ENCODE measurements around the gene SPAG6.
"Not testable (repeated sequence)": the region's sequence is repeated elsewhere in the genome, so short reads cannot be mapped to it uniquely, and the experiment has no call there.

SPAG6 gene

DNA sequence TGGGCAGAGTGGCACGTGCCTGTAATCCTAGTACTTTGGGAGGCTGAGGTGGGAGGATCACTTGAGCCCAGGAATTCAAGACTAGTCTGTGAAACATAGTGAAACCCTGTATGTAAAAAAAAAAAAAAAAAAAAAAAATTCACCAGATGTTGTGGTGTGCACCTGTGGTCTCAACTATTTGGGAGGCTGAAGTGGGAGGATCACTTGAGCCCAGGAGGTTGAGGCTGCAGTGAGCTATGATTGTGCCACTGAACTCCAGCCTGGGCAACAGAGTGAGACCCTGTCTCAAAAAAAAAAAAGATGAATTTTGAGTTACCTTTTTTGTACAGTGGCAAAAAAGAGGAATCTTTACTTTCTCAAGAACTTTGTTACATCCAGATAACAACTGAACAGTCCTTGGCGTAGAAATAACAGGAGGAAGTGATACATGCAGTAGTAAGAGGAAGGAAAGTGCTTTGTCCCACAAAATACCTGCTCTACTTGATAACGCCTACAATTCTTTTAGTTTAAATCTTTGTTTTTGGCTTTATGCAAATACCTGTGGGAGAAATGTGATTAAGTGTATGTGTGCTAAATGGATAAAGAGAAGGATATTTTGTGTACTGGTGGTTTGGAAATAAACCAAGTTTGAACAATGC lies 29.3 kb downstream of the SPAG6 start:
- DNase-seq = peak in 2 of 4 experiments; percentile 10 to 11

DNA sequence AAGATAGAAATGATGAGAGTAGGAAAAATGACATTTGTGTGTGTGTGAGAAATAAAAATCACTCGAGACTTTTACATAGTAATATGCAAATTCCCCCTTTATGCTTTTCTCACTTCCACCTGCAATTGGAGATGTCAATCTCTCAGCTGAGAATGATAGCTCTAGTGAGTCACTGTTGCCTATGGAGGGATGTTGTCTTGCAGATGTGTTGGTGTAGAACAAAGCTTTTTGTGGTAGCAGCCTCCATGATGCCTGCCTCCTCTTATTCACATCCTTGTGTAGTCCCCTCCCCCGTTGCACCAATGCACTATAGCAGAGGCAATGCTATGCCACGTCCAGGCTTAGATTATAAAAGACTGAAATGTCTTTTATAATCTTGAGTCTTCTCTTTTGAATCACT lies 33.8 kb downstream of the SPAG6 start:
- no peak for DNase-seq

- DNase-seq = no peak
Observed at GRCh38 chr10:22381262-22381661, 36.0 kb downstream of the SPAG6 start.

DNA sequence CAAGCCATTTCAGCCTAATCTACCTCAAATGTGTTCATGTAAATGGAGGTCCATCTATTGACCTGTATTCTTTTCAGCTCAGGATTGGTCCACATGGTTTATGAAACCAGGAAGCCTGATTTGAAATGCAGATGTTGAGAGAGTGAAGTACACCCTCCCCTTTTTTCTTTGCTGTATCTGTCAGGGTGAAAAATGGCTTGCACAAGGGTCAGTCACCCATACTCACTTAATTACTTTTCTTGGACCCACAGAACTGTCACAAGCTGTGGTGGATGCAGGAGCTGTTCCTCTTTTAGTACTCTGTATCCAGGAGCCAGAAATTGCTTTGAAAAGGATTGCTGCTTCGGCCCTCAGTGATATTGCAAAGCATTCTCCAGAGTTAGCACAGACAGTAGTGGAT lies 41.2 kb downstream of the SPAG6 start:
- DNase-seq = peak in 1 of 4 experiments; percentile 4

DNA sequence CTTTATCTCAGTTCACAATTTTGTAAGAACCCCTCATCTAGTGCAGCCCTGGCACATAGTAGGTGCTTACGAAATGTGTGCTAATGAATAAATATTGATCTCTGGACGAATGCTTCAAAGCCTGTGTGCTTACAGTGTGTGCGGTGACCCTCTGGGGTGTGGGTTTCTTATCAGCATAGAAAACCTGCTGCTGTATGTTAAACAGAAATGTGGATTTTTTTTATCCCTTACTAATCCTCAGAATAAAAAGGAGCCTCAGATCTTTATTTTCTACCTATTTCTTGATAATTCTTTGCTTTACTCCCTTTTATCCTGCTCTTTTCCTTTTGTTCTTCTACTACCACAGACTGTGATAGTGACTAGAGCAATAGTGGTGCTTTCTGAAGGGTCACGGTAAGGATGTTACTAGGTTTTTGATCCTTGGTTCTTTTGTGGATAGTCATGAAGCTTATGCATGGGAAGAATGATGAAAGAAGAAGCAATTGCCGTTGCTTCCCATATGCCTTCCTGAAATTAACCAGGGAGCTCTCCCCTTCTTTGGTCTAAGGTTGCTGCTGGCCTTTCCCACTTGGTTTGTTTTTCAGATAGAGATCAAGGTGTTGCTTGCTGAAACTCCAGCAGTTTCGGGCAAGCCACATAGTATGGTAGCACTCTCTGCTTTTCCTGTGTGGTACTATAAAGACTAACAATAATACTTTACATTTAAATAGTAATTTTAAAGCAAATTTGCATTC lies 44.7 kb downstream of the SPAG6 start:
- DNase-seq = no peak

- no peak for DNase-seq
Observed at GRCh38 chr10:22391600-22391999, 46.3 kb downstream of the SPAG6 start.

DNA sequence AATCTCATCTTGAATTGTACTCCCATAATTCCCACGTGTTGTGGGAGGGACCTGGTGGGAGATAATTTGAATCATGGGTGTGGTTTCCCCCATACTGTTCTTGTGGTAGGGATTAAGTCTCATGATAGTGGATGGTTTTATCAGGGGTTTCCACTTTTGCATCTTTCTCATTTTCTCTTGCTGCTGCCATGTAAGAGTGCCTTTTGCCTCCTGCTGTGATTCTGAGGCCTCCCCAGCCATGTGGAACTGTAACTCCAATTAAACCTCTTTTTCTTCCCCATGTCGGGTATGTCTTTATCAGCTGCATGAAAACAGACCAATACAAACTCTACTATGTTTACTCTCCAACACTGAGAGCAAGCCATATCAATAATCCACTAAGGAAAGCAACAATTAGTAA lies 50.9 kb downstream of the SPAG6 start:
- DNase-seq = not testable (repeated sequence)

GRCh38 chr10:22406916-22407315 lies 61.6 kb downstream of the SPAG6 start:
- DNase-seq = not testable (repeated sequence)

DNA sequence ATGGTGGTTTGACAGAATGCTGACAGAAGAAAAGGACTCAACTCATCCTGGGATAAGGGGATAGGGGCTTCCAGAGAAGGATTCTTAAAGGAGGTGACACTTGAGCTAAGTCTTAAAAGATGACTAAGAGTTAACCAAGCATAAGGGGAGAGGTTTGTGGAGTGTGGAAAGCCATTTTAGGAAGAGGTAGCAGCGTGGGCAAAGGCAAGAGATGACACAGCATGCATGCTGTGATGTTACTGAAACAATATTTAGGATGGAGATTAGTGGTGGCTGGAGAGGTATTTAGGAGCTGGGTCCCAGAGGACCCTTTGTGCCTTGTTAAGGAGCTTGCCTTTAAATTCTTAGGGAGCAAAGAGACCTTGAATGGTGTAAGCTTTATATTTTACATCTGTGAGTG lies 65.1 kb downstream of the SPAG6 start:
- peak in 2 of 4 experiments; percentile 11 to 13 for DNase-seq

DNA sequence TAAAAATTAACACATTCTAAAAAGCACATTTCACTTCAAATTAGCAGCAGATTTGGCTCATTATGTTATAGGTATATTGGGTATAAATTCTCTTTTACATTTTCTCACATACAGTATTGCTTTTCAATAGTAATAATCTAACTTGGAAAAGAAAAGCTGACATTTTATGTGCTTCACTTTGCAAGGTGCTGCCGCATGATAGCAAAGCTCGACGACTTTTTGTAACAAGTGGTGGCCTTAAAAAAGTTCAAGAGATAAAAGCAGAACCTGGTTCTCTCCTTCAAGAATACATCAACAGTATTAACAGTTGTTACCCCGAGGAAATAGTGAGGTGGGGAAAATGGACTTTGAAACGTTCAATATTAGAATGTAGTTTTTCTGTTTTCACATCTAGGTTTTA lies 65.5 kb downstream of the SPAG6 start:
- DNase-seq = no peak

- DNase-seq = no peak
Observed at GRCh38 chr10:22414146-22414545, 68.8 kb downstream of the SPAG6 start.

- no peak for DNase-seq
Observed at GRCh38 chr10:22415072-22415471, 69.8 kb downstream of the SPAG6 start.

DNA sequence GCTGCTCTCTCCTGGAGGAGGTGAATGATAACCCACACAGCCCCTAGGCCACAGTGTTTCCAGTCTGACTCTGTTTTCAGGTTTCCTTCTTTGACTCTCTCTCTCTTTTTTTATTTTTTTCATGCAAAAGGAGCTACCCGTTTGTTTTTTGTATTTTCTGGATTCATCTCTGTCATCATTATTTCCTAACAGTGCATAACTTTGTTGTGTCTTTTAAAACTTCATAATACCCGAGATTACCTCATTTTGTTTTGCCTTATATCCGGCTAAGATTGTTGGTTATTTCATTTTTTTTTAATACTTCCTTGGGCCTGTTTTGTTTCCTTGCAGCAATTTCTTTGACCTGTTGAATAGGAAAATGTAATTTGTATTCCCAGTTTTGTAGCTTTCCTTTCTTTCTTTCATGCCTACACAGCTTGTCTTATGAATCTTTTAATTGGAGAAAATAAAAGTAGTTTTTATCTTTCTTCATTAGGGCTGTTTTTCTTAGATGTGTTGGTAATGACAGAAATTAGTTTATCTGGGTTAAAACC lies 72.5 kb downstream of the SPAG6 start:
- DNase-seq = no peak

DNA sequence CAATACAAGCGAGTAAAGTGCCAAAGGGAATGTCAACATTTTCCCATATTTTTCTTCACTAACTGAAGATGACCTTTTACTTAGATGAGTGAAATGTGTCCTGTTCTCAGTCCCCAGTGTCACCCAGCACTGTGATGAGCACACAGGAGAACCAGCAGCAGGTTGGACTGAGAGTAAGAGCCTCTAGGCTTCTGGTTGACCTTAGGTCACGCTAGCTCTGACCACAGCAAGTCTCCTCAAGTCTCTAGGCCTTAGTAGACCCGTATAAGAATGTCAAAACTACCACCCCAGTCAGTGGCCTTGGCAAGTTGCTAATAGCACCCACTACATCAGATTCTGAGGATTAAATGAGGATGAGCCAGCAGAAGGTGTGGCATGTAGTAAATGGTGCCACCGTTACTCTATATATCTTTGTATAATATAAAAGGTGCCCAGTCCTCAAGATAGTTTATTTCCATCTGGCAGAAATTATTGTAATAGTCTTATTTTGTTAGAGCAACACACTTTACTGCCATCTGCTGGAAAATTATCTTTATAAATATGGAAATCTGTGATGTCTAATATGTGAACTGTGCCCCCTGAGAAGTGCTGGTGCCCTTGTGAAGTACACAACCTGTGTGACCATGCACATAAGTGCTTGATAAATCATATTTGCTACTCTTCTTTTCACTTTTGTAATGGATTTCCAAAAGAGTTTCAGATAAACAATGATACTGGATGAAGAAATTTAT lies 75.7 kb downstream of the SPAG6 start:
- DNase-seq = peak in 3 of 4 experiments; percentile 14 to 68 (median 58)

DNA sequence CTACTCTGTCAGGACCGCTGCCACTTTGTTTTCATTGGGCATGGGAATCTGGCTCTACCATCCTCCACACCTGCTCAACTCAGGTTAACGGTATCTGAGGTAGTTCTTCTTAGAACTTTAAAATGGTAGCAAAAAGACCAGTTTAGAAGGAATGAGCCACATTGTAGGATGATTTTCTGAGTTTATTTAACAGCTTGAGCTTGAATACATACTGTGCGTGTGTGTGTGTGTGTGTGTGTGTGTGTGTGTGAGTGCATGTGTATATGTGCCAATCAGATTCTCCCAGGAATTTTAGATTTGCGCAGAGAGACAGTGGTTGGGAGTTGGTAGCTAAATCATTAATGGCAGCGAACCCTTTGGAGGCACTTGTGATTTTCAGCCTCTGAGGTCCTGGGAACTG lies 81.4 kb downstream of the SPAG6 start:
- no peak for DNase-seq

GRCh38 chr10:22427101-22427500 lies 81.8 kb downstream of the SPAG6 start:
- DNase-seq = no peak

GRCh38 chr10:22427890-22428571 lies 82.7 kb downstream of the SPAG6 start:
- DNase-seq = no peak

DNA sequence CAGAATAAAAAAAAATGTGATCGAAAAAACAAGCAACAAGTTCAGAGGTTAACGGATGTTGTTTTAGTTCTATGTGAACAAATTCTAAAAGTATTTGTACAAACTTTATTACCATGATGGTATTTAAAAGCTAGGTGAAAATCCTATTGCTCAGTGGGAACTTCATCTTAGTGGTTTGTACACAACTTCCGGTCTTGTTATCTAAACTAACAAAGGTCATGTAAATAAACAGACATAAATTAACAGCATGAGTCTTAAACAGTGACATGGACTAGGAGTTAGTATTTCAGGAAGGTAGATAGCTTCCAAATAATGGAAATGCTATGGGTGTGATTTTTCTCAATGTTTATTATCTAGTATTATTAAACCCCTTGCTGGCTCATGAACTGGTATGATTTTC lies 83.8 kb downstream of the SPAG6 start:
- DNase-seq = no peak

GRCh38 chr10:22429981-22430421 lies 84.7 kb downstream of the SPAG6 start:
- no peak for DNase-seq

- peak; percentile 48 to 91 (median 72) for DNase-seq
Observed at GRCh38 chr10:22433875-22434274, 88.6 kb downstream of the SPAG6 start.

DNA sequence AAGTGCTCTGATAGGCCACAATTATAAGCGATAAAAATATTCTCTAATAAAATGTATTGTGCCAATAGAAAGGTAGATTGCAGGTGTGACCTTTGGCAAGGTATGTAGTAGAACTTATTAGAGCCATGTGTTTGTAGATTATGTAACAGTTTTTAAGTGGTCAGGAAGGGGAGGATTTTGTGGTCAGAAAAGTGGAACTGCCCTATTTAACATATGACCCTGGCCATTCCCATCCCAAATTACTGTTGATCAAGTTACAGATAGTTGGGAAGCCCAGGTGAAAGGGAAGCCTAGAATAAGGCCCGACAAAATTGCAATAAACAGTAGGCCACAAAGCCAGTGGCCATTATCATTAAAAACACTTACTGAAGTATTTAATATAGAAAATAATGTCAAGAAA lies 89.2 kb downstream of the SPAG6 start:
- DNase-seq = peak in 3 of 4 experiments; percentile 14 to 43 (median 25)

DNA sequence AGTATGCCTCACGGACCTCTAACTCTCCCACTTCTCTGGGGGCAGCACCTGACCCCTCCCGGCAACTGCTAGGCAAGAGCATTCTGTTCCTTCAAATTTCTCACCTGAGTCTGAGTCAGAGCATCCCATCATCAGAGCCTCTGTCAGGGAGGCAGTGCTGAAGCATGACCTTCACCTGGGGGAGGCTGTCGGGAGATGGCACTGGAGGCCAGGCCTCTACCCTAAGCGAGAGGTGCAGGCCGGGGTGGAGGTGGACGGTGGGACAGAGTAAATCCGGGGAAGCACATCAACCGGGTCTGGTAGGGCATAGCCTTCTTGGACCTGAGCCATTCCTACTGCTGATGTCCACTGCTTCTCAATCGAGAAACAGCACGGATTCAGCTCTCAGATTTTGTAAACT lies 90.4 kb downstream of the SPAG6 start:
- no peak for DNase-seq

- DNase-seq = no peak
Observed at GRCh38 chr10:22436526-22436892, 91.2 kb downstream of the SPAG6 start.
